ENCODE results near the gene TNXB.
"Not testable (repeated sequence)": the region's sequence is repeated elsewhere in the genome, so short reads cannot be mapped to it uniquely, and the experiment has no call there.

The TNXB gene

DNA sequence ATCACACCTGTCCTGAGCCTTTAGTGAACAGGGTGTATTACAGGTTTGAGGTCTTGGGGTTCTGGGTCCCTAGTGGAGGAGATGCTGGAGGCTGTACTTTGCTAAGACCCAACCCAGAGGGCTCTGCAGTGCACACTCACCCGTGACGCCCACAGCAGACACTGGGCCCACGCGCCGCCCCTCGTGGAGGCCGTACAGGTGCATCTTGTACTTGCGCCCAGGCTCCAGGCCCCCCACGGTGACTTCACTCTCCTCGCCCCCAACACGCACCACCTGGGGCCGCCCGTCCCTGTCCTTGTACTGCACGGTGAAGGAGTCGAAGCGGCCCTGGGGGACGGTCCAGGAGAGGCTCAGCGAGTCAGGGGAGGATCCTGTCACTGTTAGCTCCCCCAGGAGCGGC, 41.6 kb downstream of the TNXB start:
- not testable (repeated sequence) for DNase-seq (ENCODE audit: low read depth in 1 of 2, low spot score in 1 of 2)

DNA sequence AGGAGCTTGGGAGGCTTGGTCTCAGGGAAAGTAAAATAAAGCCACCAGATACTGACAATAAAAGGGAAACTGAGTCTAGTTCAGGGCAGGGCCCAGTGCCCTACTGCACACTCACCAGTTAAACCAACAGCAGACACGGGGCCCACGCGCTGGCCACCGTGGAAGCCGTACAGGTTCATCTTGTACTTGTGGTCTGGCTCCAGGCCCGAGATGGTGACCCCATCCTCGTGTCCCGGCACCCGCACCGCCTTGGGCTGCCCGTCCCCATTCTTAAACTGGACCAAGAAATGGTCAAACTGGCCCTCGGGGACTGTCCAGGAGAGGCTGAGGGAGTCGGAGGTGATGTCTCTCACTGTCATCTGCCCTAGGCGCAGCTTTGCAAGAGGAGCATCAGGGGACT, 44.4 kb downstream of the TNXB start:
- DNase-seq (ENCODE audit: low read depth in 1 of 2, low spot score in 1 of 2): no peak

DNA sequence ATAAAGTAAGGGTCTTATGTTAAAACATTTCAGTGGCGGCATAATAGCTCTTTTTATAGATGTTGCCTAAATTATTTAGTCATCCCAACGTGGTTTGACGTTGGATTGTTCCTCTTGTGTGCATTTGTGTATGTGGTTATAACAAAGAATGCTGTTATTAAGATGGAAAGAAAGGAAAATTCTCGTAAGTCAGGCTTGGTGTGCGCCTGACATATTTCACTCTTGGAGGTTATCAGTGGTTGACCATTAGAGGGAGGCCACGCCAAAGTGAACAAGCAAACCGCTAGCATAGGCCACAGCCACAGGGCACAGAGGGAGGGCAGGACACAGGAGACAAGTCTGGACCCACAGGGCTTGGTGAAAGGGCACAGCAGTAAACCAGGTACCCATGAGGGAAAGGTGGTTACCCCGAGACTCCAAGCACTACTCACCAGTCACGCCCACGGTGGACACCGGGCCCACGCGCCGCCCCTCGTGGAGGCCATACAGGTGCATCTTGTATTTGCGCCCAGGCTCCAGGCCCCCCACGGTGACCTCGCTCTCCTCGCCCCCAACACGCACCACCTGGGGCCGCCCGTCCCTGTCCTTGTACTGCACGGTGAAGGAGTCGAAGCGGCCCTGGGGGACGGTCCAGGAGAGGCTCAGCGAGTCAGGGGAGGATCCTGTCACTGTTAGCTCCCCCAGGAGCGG, 48.0 kb downstream of the TNXB start:
- DNase-seq (ENCODE audit: low read depth in 1 of 2, low spot score in 1 of 2): no peak

GRCh38 chr6:32058511-32058963, 50.6 kb downstream of the TNXB start:
- no peak for DNase-seq (ENCODE audit: low read depth in 1 of 2, low spot score in 1 of 2)

GRCh38 chr6:32057966-32058365, 51.2 kb downstream of the TNXB start:
- no peak for DNase-seq (ENCODE audit: low read depth in 1 of 2, low spot score in 1 of 2)

- no peak for DNase-seq (ENCODE audit: low read depth in 1 of 2, low spot score in 1 of 2)
Measured at GRCh38 chr6:32056254-32056653, 52.9 kb downstream of the TNXB start.

DNA sequence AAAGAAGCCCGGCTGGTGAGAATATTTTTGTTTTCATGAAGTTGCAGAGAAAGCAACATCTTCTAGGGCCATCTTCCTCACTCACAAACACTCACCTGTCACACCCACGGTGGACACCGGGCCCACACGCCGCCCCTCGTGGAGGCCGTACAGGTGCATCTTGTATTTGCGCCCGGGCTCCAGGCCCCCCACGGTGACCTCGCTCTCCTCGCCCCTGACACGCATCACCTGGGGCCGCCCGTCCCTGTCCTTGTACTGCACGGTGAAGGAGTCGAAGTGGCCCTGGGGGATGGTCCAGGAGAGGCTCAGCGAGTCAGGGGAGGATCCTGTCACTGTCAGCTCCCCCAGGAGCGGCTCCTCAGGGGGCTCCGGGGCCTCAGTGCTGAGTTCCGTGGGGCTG, 53.4 kb downstream of the TNXB start:
- DNase-seq (ENCODE audit: low read depth in 1 of 2, low spot score in 1 of 2): not testable (repeated sequence)

DNA sequence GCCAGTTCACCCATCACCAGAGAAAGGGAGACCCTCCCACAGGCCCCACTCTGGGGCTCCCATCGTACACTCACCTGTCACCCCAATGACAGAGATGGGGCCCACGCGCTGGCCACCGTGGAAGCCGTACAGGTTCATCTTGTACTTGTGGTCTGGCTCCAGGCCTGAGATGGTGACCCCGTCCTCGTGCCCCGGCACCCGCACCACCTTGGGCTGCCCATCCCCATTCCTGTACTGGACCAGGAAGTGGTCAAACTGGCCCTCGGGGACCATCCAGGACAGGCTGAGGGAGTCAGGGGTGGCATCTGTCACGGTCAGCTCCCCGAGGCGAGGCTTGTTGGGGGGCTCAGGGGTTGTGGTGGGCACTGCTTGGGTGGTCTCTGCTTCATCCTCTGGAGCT, 55.8 kb downstream of the TNXB start:
- not testable (repeated sequence) for DNase-seq (ENCODE audit: low read depth in 1 of 2, low spot score in 1 of 2)

GRCh38 chr6:32052626-32053025, 56.5 kb downstream of the TNXB start:
- not testable (repeated sequence) for DNase-seq (ENCODE audit: low read depth in 1 of 2, low spot score in 1 of 2)

GRCh38 chr6:32050562-32050961, 58.6 kb downstream of the TNXB start:
- DNase-seq (ENCODE audit: low read depth in 1 of 2, low spot score in 1 of 2): no peak

GRCh38 chr6:32049736-32050135, 59.4 kb downstream of the TNXB start:
- DNase-seq (ENCODE audit: low read depth in 1 of 2, low spot score in 1 of 2): not testable (repeated sequence)

- not testable (repeated sequence) for DNase-seq (ENCODE audit: low read depth in 1 of 2, low spot score in 1 of 2)
Measured at GRCh38 chr6:32049149-32049548, 60.0 kb downstream of the TNXB start.

DNA sequence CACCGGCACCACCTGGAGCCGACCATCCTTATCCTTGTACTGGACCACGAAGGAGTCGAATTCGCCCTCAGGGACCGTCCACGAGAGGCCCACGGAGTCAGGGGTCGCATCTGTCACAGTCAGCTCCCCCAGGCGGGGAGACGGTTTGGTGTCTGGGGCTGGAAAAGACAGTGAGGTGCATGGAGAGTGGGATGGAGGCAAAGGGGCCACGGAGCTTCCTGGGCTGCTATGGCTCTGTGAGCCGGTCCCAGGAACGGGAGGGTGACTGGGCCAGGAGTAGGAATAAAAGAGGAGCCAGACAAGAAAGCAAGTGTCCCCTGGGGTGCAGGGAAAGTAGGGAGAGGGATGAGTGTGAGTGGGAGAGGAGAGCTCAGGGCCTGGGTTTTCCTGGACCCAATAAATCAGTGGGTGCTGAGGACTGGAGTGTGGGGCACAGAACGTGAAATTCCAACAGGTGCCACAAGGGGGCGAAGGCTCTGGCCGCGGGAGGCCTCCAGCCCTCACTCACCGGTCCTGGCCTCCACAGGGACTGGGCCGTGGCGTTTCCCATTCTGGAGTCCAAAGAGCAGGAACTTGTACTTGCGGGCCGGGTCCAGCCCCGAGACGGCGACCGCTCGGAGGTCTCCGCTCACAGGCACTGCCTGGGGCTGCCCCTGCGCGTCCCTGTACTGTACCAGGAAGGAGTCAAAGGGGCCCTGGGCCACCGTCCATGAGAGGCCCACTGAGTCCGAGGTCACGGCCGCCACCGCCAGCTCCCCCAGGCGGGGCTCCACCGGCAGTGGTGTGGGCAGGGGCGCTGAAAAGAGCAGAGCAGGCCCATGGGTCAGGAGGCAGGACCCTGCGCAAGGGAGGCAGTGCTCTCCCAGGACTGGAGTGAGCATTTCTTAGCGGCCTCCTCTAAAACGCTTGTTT, 61.0 kb downstream of the TNXB start:
- DNase-seq (ENCODE audit: low read depth in 1 of 2, low spot score in 1 of 2): peak; percentile 32 to 58

- DNase-seq (ENCODE audit: low read depth in 1 of 2, low spot score in 1 of 2): no peak
Measured at GRCh38 chr6:32047539-32047854, 61.6 kb downstream of the TNXB start.

GRCh38 chr6:32047084-32047478, 62.1 kb downstream of the TNXB start:
- DNase-seq (ENCODE audit: low read depth in 1 of 2, low spot score in 1 of 2): no peak

- no peak for DNase-seq (ENCODE audit: low read depth in 1 of 2, low spot score in 1 of 2)
Measured at GRCh38 chr6:32046450-32047083, 62.6 kb downstream of the TNXB start.

GRCh38 chr6:32045811-32046449, 63.2 kb downstream of the TNXB start:
- DNase-seq (ENCODE audit: low read depth in 1 of 2, low spot score in 1 of 2): no peak

- not testable (repeated sequence) for DNase-seq (ENCODE audit: low read depth in 1 of 2, low spot score in 1 of 2)
Measured at GRCh38 chr6:32044916-32045315, 64.2 kb downstream of the TNXB start.

DNA sequence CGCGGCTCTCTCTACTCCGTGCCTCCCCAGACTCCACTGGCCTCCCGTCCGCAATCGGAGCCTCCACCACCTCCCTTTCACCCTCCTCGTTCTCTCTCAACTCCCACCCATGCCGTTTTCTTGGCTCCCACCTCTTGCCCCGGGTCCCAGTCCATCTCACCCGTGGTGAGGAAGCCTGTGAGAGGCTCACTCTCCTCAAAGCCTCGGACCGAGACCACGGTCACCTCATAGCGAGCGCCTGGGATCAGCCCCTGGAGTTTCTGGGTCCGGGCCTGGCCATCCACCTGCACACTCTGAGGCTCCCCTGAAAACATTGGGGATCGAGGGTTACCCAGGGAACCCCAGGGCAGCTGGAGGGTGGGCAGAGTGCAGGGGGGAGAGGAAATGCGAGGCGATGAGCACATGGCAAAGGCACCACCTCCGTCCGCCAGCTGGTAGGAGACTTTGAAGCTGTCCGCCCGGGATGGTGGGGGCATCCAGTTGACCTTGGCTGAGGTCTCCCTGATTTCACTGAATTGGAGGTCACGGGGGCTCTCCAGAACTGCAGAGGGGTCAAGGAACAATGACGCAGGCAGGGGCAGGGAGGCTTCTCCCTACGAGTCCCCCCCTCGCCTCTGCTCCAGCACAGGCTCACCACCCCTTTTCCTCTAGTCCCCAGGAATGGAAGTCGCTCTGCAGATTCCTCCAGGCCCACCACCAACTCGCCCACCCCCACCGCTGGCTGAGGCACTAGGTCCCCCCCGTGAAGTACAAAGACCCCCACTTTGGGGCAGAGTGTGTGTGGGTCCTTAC, 65.4 kb downstream of the TNXB start:
- DNase-seq (ENCODE audit: low read depth in 1 of 2, low spot score in 1 of 2): not testable (repeated sequence)

DNA sequence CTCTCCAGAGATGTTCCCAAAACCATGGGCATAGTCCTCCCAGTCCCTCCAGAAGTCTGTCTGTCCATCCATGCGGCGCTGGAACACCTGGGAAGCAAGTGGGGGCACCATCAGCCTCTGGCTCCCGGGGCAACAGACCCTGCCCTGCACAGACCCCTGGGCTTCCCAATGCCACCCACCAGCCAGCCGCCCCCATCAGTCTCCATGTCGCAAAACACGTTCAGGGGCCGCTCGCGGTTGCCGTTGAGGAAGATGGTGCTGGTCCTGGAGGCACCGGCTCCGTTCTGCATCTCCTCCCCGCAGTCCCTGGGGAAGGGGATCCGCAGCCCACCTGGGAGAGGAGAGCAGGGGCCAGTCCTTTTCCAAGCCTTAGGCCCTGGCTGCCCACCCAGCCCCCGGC, 66.9 kb downstream of the TNXB start:
- not testable (repeated sequence) for DNase-seq (ENCODE audit: low read depth in 1 of 2, low spot score in 1 of 2)

- DNase-seq (ENCODE audit: low read depth in 1 of 2, low spot score in 1 of 2): not testable (repeated sequence)
Measured at GRCh38 chr6:32041385-32041784, 67.8 kb downstream of the TNXB start.

Measured in stimulated activated CD4-positive, alpha-beta T cell treated with anti-CD3 and anti-CD28 coated beads, Interleukin-15, amount 100 ng/mL, for 1 hour (primary cell).